HG02870 (cell line): Measurements from ENCODE around the gene DSCAML1.

ENCODE experiments used
- ATAC-seq: cut with Tn5 transposase; IDR thresholded peaks from one replicate; pipeline ENCODE4 v1.9.1; 2021; ENCODE audit warnings: mild to moderate bottlenecking, moderate library complexity; ENCODE audit not compliant: unreplicated experiment

DSCAML1 gene

DNA sequence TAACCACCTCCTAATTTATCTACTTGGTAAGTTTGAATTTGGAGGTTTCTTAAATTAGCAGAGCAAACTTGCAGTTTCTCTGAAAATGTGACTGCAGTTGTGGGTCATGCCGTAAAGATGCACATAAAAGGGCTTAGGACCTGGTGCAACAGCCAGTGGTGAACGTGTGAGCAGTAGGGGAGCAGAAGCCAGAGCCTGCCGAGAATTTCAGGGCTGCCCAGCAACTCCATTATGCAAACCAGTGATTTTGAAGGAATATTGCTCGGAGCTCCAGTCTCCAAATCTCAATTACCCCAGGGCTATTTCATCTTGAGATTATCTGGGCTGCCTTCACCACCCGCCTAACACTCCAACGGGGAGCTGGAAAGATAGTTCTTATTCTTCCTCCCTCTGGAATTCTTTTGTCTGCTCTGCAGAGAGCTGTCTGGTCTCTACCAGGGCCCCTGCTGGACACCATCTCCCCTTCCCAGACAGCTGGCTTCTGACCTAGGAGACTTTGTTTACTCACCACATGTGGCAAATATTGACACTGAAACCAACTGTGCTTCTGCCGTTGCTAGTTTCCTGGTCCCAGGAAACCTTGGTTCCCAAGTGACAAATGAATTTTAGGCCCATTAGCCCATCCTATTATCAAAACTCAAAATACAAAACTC lies 93.9 kb downstream of the DSCAML1 start:
- ATAC-seq, result no peak

DNA sequence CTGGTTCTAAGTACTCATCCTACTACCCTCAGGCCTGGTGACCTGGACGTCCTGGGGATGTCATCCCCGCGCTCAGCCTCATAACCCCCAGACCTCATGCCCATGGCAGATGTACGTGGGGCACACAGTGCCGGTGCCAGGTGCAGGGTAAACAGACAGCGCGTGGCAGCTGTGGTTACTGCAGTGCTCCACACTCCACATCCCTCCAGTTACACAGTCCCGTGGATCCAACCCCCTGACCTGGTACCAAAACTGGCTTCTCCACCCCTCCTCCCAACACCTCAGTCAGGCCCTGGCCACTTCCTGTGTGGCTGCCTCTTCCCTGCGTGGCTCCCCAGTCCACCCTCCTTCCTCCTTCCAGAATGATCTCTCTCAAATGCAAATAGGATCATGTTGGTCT lies 95.2 kb downstream of the DSCAML1 start:
- no peak for ATAC-seq

DNA sequence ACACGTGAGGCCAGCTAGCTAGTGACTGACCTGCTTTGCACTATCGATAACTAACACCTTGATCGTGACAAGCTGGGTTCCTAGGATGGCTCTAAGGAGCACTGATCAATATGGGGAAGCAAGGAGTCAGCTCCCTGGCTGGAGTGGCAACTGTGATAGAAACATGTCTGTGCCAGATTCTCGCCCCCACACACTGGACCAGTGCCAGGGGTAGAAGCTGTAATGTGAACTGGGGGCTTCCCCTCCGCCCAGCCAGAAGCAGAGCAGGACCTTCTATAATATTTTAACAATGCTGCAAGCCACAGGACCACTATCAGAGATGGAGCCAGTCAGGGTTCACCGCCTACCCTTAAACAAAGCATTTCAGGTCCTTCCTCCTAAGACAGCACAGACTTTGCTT lies 96.5 kb downstream of the DSCAML1 start:
- no peak for ATAC-seq

DNA sequence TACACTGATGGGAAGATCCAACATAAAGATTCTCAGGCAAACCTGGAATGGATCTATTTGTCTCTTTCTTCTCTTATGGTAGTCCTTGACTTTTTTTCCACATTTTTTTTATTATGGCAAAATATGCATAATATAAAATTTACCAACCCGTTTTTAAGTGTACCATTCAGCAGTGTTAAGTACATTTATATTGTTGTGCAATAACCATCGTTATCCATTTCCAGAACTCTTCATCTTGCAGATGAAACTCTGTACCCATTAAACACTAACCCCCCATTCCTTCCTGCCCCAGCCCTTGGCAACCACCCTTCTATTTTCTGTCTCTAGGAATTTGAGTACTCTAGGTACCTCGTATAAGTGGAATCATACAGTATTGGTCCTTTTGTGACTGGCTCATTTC lies 99.7 kb downstream of the DSCAML1 start:
- no peak for ATAC-seq

DNA sequence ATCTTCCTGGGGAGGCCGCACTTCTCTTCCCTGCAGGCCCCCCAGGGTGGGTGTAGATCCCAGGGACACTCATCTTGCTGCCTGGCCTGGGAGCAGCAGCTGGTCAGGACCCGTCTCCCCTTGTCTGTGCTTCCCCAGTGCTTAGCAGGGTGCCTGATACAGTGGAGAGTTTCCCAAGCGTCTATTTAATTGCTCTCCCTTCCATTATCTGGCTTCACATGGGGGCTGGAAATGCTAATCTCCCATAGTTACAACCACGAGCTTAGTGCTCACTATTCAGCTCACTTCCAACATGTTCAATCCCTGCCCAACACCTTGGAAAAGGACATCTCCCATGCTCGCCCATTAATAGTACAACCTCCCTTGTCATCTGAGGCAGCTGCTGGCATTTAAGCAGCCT lies 100.5 kb downstream of the DSCAML1 start:
- no peak for ATAC-seq

DNA sequence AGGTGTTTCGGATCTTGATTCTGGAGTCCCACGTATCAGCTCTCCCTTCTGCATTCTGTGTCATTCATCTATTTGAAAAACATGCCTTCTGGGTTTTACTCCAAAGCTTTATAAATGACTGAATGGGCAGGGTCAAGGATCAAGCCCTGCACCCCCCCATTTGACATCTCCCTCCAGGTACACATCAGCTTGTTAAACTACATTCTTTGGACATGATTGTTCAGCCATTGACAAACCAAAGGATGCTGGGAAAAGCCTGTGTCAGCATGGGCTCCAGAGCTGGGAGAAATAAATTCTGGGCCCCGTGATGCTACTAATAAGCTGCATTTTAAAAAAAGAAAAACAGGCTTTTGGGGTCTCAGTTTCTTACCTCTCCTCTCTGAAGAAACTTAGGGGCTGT lies 103.7 kb downstream of the DSCAML1 start:
- no peak for ATAC-seq

DNA sequence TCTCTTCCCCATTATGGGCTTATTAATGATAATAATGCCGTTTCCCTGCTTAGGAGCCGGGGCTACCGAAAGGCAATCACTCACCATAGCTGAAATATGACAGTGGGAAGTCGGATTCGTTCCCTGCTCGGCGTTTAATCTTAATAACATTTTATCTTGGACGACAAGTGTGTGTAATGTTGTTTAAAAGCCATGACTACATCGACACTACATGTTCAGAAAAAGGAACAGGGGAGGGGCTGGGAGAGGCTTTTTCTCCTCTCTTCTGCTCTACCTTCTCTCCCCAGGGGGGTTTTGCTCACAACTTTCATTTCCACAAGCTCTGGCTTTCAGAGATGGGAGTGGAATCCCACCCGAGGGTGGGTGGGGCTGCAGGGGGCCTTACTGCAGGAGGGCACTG lies 105.5 kb downstream of the DSCAML1 start:
- ATAC-seq, result no peak

DNA sequence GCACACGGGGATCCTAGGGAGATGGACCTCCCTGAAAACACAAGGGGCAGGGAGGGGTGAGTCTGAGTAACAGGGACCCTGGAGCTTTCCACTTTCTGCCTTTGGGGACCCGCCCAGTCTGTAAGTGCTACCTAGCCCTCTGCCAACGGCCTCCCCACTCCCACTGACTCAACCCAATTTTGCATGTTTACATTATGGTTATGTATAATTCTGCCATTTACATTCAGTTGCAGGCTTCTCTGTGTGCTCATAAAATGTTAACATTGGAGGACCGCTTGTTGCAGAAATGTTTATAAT lies 105.8 kb downstream of the DSCAML1 start:
- no peak for ATAC-seq

DNA sequence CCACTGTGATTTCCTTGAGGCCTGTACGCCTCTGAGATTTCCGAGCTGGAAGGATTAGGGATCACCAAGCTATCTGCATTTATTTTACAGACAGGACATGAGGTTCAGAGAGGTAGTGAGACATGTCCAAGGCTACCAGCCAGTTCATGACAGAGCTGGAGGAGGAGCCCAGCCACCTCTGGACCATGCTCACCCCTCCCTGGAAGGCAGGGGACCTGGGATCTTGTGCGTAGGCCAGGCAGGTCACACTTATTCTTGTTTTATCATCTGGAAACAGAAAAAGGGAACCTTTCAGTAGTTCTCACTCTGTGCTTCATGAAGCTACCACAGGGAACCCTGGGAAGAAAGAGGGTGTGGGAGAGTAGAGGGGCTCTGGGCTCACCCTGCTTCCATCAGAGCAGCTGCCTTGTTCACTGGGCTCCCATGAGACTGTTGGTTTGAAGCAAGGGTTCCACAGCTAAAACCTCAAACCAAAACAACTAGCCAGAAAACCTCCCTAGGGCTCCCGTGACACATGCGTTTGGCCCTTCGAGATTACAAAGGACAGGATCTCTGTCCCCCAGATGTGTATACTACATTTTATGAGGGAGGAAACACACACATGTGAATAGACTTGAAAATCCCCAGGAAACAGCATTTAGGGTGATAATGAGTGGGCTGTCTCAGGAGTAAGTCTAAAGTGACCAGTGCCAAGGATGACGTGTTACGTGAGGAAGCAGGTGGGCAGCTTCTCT lies 106.4 kb downstream of the DSCAML1 start:
- ATAC-seq, result no peak

DNA sequence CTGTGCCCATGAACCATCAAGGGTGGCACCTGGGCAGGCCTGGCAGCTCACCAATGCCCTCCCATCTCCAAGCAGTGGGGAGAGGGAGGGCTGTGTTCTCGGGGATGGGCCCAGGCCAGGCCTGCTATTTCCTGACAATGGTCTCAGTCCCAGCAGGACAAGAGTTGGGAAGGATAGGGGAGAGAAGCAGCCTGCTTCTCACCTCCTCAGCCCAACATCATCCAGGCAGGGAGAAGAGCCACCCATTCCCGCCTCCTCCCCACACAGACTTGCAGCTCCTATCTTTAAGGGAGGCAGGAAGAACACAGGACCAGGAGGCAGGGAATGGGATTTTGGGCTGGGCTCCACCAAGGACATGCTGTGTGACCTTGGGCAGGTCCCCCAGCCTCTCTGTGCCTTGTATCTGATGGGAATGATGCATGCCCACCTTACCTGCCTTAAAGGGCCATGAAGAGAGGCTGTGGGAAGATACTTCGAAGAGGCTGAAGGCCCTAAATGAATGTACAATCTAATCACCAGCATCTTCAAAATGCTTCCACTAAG lies 108.7 kb downstream of the DSCAML1 start:
- ATAC-seq, result no peak

DNA sequence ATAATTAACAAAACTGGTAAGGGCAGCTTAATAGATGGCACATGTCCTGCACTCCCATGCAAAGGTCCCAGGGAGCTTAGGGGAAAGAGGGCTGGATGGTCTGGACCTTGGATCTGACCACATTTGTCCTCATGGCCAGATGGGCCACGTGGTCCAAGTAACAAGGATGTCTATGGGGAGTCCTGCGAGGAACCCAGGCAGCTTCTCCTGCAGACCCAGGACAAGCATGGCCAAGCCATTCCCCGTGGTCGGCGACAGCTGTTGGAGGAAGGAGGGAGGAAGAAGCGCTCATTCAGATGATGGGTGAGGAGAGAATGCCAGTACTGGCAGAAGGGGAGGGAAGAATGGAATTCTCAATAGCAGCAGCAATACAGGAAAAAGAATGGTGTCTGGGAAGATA lies 109.2 kb downstream of the DSCAML1 start:
- no peak for ATAC-seq

DNA sequence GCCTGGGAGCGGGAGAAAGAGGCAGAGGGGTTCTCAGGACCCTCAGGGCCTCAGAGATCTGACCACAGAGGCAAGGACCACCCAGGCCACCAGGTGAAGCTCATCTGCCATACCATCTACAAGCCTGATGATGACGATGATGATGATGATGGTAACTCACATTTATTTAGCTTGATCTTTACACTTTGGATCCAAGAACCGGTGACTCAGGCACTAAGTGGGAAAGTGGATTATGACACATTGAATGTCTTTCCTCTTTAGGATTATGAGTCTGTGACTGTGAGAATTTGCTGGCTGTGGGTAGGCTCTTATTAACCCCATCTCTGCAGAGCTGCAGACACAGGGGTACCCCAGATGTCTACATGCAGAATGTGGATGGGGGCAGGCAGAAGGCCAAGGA lies 110.3 kb downstream of the DSCAML1 start:
- ATAC-seq, result no peak

DNA sequence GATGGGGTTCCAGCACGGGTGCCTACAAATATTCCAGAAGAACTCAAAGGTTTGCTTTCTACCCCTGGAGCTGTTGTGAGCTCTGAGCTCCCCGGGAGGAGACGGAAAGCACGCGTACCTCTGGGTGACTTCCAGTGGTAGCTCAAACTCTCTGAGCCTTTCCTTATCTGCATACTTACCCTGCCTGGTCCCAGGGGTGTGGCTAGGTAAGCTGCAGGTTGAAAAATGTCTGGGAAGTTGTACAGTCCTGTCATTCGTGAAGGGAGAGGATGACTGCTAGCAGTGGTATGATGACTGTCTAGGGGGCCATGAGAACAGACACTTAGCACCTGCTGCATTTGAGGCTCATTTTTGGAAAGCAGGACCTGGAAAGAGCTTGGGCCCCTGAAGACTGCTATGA lies 111.5 kb downstream of the DSCAML1 start:
- no peak for ATAC-seq

DNA sequence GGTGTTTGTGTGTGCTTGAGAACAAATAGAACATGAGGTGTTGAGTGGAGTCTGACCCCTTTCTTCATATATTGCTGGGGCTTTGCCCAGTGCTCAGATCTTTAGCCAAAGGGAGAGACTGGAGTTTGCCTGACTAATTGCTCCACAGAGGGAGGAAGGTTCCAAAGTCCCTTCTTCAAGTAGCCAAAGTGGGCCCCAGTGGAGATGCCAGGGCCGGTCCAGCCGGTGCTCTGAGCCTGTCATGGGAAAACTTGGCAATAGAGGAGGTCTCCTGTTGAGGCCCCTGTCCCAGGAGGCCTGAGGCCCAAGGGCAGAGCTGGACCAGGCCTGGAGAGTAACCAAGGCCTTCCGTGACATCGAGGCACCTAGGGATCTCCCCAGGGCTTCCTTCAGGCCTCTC lies 112.3 kb downstream of the DSCAML1 start:
- no peak for ATAC-seq

DNA sequence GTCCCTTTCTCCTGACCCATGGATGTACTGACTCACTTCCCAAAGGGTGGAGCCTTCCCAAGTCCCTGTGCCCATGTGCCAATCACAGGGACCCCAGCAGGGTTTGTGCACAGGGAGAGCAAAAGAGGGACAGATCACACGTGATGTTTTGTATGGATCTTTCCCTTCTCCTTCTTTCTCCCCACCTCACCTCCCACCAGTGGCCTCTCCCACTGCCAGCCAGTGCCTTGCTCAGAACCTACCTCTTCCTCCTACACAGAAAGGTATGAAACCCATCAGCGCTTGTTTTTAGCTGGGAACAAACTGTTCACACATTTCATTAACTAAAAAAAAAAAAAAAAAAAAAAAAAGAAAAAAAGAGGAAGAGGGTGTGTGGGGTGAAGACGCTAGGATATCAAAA lies 112.9 kb downstream of the DSCAML1 start:
- ATAC-seq, result no peak

DNA sequence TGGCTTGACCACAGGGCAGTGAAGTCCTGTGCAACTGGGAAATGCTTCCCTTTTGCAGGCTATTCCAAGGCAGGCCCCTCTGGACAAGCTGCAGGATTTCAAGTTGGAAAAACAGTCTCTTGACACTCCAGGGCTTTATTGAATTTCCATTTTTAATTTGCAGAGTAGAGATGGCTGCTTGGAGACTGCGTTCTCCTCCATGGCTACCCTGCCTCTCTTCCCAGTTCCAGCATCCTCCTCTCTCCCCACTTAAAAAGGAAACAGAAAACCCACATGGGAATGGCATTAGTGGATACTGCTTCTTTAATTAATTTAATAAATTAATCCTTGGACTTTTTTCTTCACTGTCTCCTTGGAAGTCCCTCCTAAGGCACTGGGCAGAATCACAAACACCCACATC lies 115.6 kb downstream of the DSCAML1 start:
- no peak for ATAC-seq

DNA sequence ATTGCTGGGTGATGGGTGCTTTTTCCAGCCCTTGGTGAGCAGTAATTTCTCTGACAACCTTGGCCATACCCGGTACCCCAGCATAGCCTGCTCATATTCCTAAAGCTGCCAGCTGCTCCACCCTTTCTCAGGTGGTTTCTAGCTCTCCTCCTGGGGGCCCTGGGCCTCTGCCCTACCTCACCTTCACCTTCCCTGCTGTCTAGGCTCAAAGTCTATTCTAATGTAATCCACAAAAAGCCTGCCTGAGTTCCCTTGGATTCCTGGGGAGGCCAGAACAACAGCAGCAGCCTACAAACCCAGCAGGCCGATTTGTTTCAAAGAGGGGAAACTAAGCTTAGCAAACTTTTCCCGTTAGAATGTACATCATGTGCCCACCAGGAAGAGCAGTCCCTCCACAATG lies 117.6 kb downstream of the DSCAML1 start:
- no peak for ATAC-seq

DNA sequence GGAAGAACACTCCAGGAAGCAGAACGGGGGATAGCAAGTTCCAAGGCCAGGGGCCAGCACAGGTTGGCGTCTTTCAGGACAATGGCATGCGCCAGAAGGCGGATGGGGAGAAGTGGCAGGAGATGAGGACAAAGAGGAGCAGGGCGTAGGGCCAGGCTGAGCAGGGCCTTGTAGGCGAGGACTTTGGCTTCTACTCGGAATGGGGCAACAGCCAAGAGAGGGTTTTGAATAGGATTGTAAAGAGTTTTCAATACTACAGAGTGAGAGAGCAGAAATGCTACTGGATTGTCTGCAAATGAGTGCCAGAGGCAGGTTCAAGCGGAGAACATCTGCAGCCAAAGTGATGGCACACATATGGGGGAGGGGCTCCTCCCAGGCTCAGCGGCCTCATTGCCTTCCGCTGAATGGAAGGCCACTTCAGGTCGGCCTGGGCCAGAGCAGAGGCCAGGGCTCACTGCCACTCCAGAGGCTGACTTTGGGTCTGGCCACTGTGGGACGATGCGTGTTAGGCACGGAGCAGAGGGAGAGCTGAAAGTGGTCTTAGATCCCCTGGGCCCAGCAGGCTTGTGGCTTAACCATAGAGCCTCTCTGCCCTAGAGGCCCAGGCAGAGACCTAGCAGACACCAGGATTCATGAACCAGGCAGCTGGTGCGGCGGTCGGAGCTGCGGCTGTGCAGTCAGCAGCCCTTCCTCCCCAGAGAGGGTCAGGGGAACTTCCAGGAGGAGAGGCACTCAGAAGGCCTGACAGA lies 118.2 kb downstream of the DSCAML1 start:
- no peak for ATAC-seq

DNA sequence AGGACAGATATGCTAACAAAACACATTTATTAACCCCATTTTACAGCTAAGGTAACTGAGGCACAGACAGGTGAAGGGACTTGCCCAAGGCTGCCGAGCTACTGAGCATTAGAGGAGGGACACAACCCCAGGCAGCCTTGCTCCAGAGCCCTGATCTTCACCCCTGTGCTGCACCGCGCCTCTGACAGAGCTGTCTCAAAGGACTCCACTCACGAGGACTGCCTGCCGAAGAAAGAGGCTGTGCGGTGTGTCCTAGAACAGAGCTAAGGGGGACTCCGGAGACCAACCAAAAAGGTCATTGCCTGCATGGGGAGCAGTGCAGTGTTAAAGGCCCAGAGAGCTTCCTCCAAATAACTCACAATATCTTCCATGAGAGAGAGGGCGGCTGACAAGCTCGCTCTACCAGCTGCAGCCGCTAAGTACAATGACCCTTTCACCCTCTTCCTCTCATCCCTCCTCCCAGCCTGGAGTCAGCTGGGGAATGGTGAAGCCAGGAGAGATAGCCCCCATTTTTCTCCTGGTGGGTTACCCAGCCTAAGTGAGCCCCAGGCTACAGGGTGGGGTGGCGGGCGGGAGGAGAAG lies 119.2 kb downstream of the DSCAML1 start:
- no peak for ATAC-seq

DNA sequence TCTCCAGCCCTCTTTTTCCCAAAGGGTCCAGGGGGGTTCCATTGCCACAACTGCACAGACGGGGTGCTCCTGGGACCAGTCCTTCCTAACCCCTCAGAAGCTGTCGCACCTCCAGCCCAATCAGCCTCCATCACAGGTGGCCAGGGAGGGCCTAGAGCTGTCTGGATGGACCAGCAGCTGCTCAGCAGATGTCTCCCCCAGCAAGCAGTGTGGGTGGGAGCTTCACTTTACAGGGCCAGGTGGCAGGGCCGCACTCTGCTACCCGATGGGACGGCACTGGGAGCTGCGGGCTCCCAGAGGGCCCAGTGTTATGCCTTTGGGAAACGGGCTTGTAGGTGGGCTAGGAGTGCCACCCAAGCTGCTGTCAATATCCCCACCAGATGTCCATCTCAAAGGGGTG lies 120.5 kb downstream of the DSCAML1 start:
- ATAC-seq, result no peak

DNA sequence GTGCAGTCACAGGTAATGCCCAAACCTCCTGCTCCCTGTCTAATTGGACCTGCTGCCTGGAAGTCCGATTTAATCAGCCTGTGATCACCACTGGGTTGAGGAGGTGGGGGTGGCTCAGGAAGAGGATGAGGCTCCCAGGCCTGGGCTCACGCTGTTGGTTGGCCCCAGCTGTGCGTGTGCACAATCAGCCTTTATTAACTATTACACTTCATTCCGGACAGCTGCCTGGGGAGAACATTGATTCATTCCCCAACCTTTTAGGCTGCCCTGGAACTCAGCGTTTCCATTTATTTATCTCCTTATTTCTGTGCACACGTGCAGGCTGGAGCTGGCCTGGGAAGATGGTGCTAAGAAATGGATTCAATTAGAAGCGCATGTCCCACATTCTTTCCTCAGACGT lies 123.4 kb downstream of the DSCAML1 start:
- no peak for ATAC-seq

DNA sequence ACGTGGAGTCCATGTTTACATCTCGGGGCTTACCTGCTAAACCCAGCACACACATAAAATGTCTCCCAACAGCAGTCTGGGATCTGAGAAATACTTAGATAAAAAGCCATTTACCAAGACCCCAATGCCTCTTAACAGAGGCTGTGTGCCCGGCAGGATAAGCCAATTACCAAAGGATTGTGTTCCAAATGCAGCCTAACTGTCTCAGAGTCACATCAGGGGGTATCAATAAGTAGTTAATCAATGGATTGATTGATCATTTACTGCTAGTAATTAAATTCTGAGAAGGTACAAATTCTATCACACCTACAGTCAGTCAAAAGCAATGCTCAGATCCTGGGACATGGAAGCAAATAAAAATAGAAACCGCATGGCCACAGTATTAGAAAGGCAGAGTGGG lies 125.6 kb downstream of the DSCAML1 start:
- ATAC-seq, result no peak
